Prostate gland (tissue), 2 donors: ENCODE measurements around the gene SPINT1. TPM values are rescaled to one million over a fixed set of nuclear protein-coding genes. Genes with fewer than 3 reads are reported as not detected.
A peak's percentile ranks its signal among the peaks of the same experiment; 100 is the strongest.

Experiments used
- DNase-seq: peaks from one replicate; pipeline ENCODE4 v3.0.0-alpha.2; 2019; ENCODE audit warnings: low spot score
- H3K27ac ChIP-seq, 2 donors: fragments of 200-600 bp; sonication (generic); 2 replicates each; pipeline ENCODE4 v1.5.1; 2017 to 2019
- H3K27me3 ChIP-seq: fragments of 200-600 bp; sonication (generic); replicated peaks from 2 replicates; pipeline ENCODE4 v1.5.1; 2019; ENCODE audit not compliant: insufficient read depth
- H3K36me3 ChIP-seq, 2 donors: fragments of 200-600 bp; sonication (generic); 1 replicate in 1 of 2; 2 replicates in 1 of 2; pipeline versions ENCODE4 v1.5.1 to v1.8.1; 2017 to 2019
- H3K4me1 ChIP-seq: fragments of 200-600 bp; sonication (generic); replicated peaks from 2 replicates; pipeline ENCODE4 v1.5.1; 2019
- H3K4me3 ChIP-seq, 2 donors: fragments of 200-600 bp; sonication (generic); 2 replicates each; pipeline ENCODE4 v1.5.1; 2017 to 2019
- H3K9me3 ChIP-seq: fragments of 200-600 bp; sonication (generic); 2 replicates; pipeline ENCODE4 v1.5.1; 2017
- POLR2A ChIP-seq: fragments of 450-650 bp; IDR thresholded peaks from one replicate; pipeline ENCODE4 v1.6.1; 2016; ENCODE audit warnings: antibody characterized with exemption, mild to moderate bottlenecking
- POLR2AphosphoS5 ChIP-seq: sonication (generic); formaldehyde crosslinking; IDR thresholded peaks from one replicate; pipeline ENCODE4 v1.6.1; 2017; ENCODE audit warnings: antibody characterized with exemption
- WGBS: methylation state at CpG from one replicate; pipeline ENCODE4 v1.1.5; 2018; 5-methylcytosine and 5-hydroxymethylcytosine counted together
- intact Hi-C: fragments of 100-400 bp; cut with DNase I; formaldehyde crosslinking; loops from one replicate; pipeline ENCODE4 v1.14.2; 2022
- total RNA-seq, 2 donors: library from RNA; depleted of rRNA; stranded (reverse); fragments of >200 nt; gene quantifications; one replicate each; pipeline ENCODE4 v1.1.0, GENCODE V29; 2016
- TF ChIP-seq, protein P1 (sequence below), 4 experiments: fragments of 200-600 bp in 2 of 4; fragments of 450-650 bp in 2 of 4; sonication (generic) in 2 of 4; IDR thresholded peaks; 1 replicate in 3 of 4; 2 replicates in 1 of 4; pipeline ENCODE4 v1.5.1; 2016 to 2019; ENCODE audit warnings: antibody characterized with exemption in 4 of 4, mild to moderate bottlenecking in 2 of 4, moderate library complexity in 2 of 4

Gene SPINT1
- total RNA-seq, 2 donors from 2014 or later: 143 to 295 TPM

- Histone ChIP-seq H3K27me3 (no peaks in the 10 kb centered on the region), H3K9me3 (no peaks in the 10 kb centered on the region), H3K27ac (peak overlapping the region; percentile 36 to 61), H3K36me3 (peaks cover 0 to 7% of the 10 kb centered on the region in 2 donors), H3K4me1 (peaks cover 14% of the 10 kb centered on the region), H3K4me3 (no peak overlapping the region)
- WGBS: 63% methylated on average over 5 of the region's 5 CpGs
- no peak for DNase-seq
- no peak for TF ChIP-seq POLR2AphosphoS5
- TF ChIP-seq POLR2A: no peak
- TF ChIP-seq, protein P1, sequence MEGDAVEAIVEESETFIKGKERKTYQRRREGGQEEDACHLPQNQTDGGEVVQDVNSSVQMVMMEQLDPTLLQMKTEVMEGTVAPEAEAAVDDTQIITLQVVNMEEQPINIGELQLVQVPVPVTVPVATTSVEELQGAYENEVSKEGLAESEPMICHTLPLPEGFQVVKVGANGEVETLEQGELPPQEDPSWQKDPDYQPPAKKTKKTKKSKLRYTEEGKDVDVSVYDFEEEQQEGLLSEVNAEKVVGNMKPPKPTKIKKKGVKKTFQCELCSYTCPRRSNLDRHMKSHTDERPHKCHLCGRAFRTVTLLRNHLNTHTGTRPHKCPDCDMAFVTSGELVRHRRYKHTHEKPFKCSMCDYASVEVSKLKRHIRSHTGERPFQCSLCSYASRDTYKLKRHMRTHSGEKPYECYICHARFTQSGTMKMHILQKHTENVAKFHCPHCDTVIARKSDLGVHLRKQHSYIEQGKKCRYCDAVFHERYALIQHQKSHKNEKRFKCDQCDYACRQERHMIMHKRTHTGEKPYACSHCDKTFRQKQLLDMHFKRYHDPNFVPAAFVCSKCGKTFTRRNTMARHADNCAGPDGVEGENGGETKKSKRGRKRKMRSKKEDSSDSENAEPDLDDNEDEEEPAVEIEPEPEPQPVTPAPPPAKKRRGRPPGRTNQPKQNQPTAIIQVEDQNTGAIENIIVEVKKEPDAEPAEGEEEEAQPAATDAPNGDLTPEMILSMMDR (IDR thresholded peaks at IDR 0.05): no peak
- intact Hi-C loops: no loop called here
Observed at GRCh38 chr15:40852529-40852928, 8.7 kb downstream of the SPINT1 start.

DNA sequence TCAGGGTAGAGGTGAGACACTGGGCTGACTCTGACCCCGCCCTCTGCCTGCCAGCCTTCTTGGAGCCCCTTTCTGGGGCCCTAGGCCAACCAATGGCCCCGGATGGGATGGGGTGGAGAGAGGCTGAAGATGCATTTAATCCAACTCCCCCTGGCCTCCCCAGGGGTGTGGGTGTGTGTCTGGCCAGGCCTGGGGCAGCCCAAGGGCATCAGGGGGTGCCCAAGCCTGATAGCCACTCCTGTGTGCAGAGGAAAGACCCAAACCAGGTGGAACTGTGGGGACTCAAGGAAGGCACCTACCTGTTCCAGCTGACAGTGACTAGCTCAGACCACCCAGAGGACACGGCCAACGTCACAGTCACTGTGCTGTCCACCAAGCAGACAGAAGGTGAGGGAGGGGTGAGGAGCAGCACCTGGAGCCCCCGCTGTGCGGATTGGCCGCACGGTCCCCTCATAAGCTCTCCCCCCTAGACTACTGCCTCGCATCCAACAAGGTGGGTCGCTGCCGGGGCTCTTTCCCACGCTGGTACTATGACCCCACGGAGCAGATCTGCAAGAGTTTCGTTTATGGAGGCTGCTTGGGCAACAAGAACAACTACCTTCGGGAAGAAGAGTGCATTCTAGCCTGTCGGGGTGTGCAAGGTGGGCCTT, 9.5 kb downstream of the SPINT1 start:
- H3K9me3 ChIP-seq: no peaks in the 10 kb centered on the region
- peak overlapping the region; percentile 36 to 61 for H3K27ac ChIP-seq
- intact Hi-C loops: no loop called here
- H3K36me3 ChIP-seq: peaks cover 0 to 7% of the 10 kb centered on the region in 2 donors
- no peaks in the 10 kb centered on the region for H3K27me3 ChIP-seq
- WGBS: 87% methylated on average over 16 of the region's 16 CpGs
- TF ChIP-seq, protein P1 (IDR thresholded peaks at IDR 0.05): no peak
- TF ChIP-seq POLR2AphosphoS5 (no peak), POLR2A (no peak)
- H3K4me3 ChIP-seq: no peak overlapping the region
- no peak for DNase-seq
- H3K4me1 ChIP-seq: peaks cover 14% of the 10 kb centered on the region

GRCh38 chr15:40854161-40854560, 10.3 kb downstream of the SPINT1 start:
- TF ChIP-seq, protein P1 (IDR thresholded peaks at IDR 0.05): no peak
- TF ChIP-seq POLR2A (no peak), POLR2AphosphoS5 (no peak)
- 68% methylated on average over 9 of the region's 10 CpGs for WGBS
- Histone ChIP-seq H3K9me3 (no peaks in the 10 kb centered on the region), H3K4me1 (peaks cover 14% of the 10 kb centered on the region), H3K4me3 (no peak overlapping the region), H3K27me3 (no peaks in the 10 kb centered on the region), H3K27ac (peak overlapping the region in 1 of 2 donors; percentile 61), H3K36me3 (peaks cover 0 to 7% of the 10 kb centered on the region in 2 donors)
- DNase-seq: no peak
- intact Hi-C loops: no loop called here

DNA sequence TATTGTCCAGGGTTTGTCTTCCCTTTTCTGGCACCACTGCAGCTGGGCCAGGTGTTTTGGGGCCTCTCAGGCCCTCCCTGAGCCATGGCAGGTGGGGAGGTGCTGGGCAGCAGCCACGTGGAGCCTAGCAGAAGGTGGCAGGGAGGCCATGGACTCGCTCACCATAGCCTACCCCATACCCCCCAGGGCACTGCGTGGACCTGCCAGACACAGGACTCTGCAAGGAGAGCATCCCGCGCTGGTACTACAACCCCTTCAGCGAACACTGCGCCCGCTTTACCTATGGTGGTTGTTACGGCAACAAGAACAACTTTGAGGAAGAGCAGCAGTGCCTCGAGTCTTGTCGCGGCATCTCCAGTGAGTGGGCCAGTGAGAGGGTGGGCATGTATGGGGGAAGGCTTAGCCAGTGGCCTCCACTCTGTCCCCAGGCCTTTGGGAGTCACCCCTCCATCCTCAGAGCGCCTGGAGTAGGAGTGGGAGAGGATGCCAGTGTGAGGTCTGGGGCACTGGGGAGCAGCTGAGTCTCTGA, 11.9 kb downstream of the SPINT1 start:
- no peak for DNase-seq
- peaks cover 14% of the 10 kb centered on the region for H3K4me1 ChIP-seq
- intact Hi-C loops: loop anchor here (5.0 kb wide), 1 partner anchor 37 kb away; the partner anchor contains the start of gene VPS18
- TF ChIP-seq POLR2A (no peak), POLR2AphosphoS5 (no peak)
- TF ChIP-seq, protein P1 (IDR thresholded peaks at IDR 0.05): no peak
- H3K9me3 ChIP-seq: no peaks in the 10 kb centered on the region
- 75% methylated on average over 13 of the region's 13 CpGs for WGBS
- peaks cover 0 to 7% of the 10 kb centered on the region in 2 donors for H3K36me3 ChIP-seq
- H3K27ac ChIP-seq: peak overlapping the region; percentile 85 to 88
- H3K27me3 ChIP-seq: no peaks in the 10 kb centered on the region
- no peak overlapping the region for H3K4me3 ChIP-seq

- WGBS: 56% methylated on average over 7 of the region's 8 CpGs
- peak overlapping the region; percentile 85 to 88 for H3K27ac ChIP-seq
- intact Hi-C loops: loop anchor here (5.0 kb wide), 1 partner anchor 36 kb away; the partner anchor contains the start of gene VPS18
Observed at GRCh38 chr15:40856746-40857145, 12.9 kb downstream of the SPINT1 start.

More at GRCh38 chr15:40856746-40857145, 12.9 kb downstream of the SPINT1 start:
- TF ChIP-seq POLR2A: no peak
- no peak for TF ChIP-seq POLR2AphosphoS5
- TF ChIP-seq, protein P1 (IDR thresholded peaks at IDR 0.05): no peak
- Histone ChIP-seq H3K4me1 (peaks cover 14% of the 10 kb centered on the region), H3K27me3 (no peaks in the 10 kb centered on the region), H3K4me3 (no peak overlapping the region), H3K9me3 (no peaks in the 10 kb centered on the region), H3K36me3 (peaks cover 0 to 7% of the 10 kb centered on the region in 2 donors)
- DNase-seq: no peak
